GM12878 (cell line): ENCODE data around the gene PDHA1. TPM values are rescaled to one million over a fixed set of nuclear protein-coding genes. Genes with fewer than 3 reads are reported as not detected.
A peak's percentile ranks its signal among the peaks of the same experiment; 100 is the strongest.

Experiments
- ATAC-seq: fragments of 200-7000 bp; cut with Tn5 transposase; 3 replicates; pipeline ENCODE4 v1.9.1; 2020; ENCODE audit warnings: mild to moderate bottlenecking, moderate library complexity
- BruUV-seq: library from RNA; stranded (reverse); fragments of 400-500 nt; replicated peaks from 2 replicates; lab custom pipeline; 2021; lab: Mats Ljungman, UMichigan
- CTCF ChIA-PET: fragments of 300-600 bp; sonication (Branson Sonifier 250); formaldehyde crosslinking; extraction: SDS; loops from one replicate; lab custom pipeline; 2021; ENCODE audit warnings: inconsistent platforms; lab: Yijun Ruan, JAX
- POLR2A ChIA-PET: fragments of 350-600 bp; formaldehyde crosslinking; extraction: SDS; loops from one replicate; lab custom pipeline; 2021; ENCODE audit warnings: inconsistent platforms; lab: Charles Lee
- RAD21 ChIA-PET: fragments of 300-600 bp; sonication (Branson Sonifier 250); formaldehyde crosslinking; loops from one replicate; lab custom pipeline; 2023; ENCODE audit warnings: antibody characterized with exemption; ENCODE audit not compliant: unreplicated experiment; lab: Charles Lee
- SMC1A ChIA-PET: fragments of 300-600 bp; sonication (Branson Sonifier 250); formaldehyde crosslinking; loops from one replicate; lab custom pipeline; 2023; ENCODE audit not compliant: unreplicated experiment, uncharacterized antibody; lab: Charles Lee
- DNase-seq: peaks from one replicate; pipeline ENCODE4 v3.0.0-alpha.2; 2011; ENCODE audit warnings: low read depth, low spot score
- FAIRE-seq: peaks from 3 replicates; lab custom pipeline; 2011; peaks lifted over from hg19 to GRCh38; lab: Jason Lieb, UNC
- H2AFZ ChIP-seq: 2 replicates; pipeline ENCODE4 v1.6.0; 2011; ENCODE audit warnings: low read depth, low read length, control low read depth; ENCODE audit not compliant: control insufficient read depth
- H3K27ac ChIP-seq: 2 replicates; pipeline ENCODE4 v1.5.1; 2011; ENCODE audit warnings: control low read depth; ENCODE audit not compliant: control insufficient read depth, insufficient read depth
- H3K27me3 ChIP-seq, 2 experiments: replicated peaks in 1 of 2; 2 replicates each; pipeline versions ENCODE4 v1.6.0 to v1.6.1; 2011; ENCODE audit warnings: low read length in 1 of 2; ENCODE audit not compliant: control insufficient read depth in 2 of 2, insufficient read depth in 2 of 2
- H3K36me3 ChIP-seq, 2 experiments: 2 replicates each; pipeline ENCODE4 v1.5.1; 2011; ENCODE audit warnings: low read length in 1 of 2; ENCODE audit not compliant: control insufficient read depth in 2 of 2, insufficient read depth in 2 of 2
- H3K4me1 ChIP-seq: 2 replicates; pipeline ENCODE4 v1.6.1; 2011; ENCODE audit warnings: mild to moderate bottlenecking, low read length, moderate library complexity, mixed read lengths; ENCODE audit not compliant: control insufficient read depth, insufficient read depth
- H3K4me2 ChIP-seq: 2 replicates; pipeline ENCODE4 v1.6.0; 2011; ENCODE audit warnings: control low read depth; ENCODE audit not compliant: control insufficient read depth, insufficient read depth
- H3K4me3 ChIP-seq: fragments of 200-600 bp; sonication (generic); 2 replicates; pipeline ENCODE4 v1.5.1; 2016
- H3K79me2 ChIP-seq: 2 replicates; pipeline ENCODE4 v1.6.0; 2011; ENCODE audit warnings: low read length; ENCODE audit not compliant: control insufficient read depth, insufficient read depth
- H3K9ac ChIP-seq: 2 replicates; pipeline ENCODE4 v1.8.0; 2011; ENCODE audit warnings: low read length, control low read depth, mixed read lengths; ENCODE audit not compliant: control insufficient read depth, insufficient read depth
- H3K9me3 ChIP-seq: replicated peaks from 3 replicates; pipeline ENCODE4 v1.5.1; 2011; ENCODE audit warnings: mild to moderate bottlenecking, low read length; ENCODE audit not compliant: control insufficient read depth, insufficient read depth
- H4K20me1 ChIP-seq: 2 replicates; pipeline ENCODE4 v1.6.0; 2011; ENCODE audit not compliant: control insufficient read depth, insufficient read depth
- ASH2L ChIP-seq: fragments of 300-600, 200-600 bp; sonication (generic); IDR thresholded peaks from 2 replicates; pipeline ENCODE4 v1.6.1; 2017; ENCODE audit warnings: low read depth, mild to moderate bottlenecking, borderline replicate concordance
- BMI1 ChIP-seq: fragments of 450-650 bp; IDR thresholded peaks from 2 replicates; pipeline ENCODE4 v1.6.1; 2016; ENCODE audit warnings: mild to moderate bottlenecking, moderate library complexity, borderline replicate concordance
- CHD2 ChIP-seq: IDR thresholded peaks from 2 replicates; pipeline ENCODE4 v1.6.1; 2011; ENCODE audit warnings: low read depth, low read length, improper control_type of control experiment, borderline replicate concordance
- EP300 ChIP-seq, 2 experiments: fragments of 150-350 bp in 1 of 2; IDR thresholded peaks; 2 replicates each; pipeline ENCODE4 v1.6.1; 2011 to 2012; ENCODE audit warnings: low read depth in 2 of 2, low read length in 2 of 2, borderline replicate concordance in 1 of 2, improper control_type of control experiment in 1 of 2, inconsistent platforms in 1 of 2; ENCODE audit not compliant: control insufficient read depth in 1 of 2
- EZH2 ChIP-seq: IDR thresholded peaks from 2 replicates; pipeline ENCODE4 v1.6.1; 2012; ENCODE audit warnings: low read depth, mild to moderate bottlenecking, control low read depth, inconsistent platforms, low read length, borderline replicate concordance; ENCODE audit not compliant: control insufficient read depth
- FOS ChIP-seq: IDR thresholded peaks from 3 replicates; pipeline ENCODE4 v1.6.1; 2011; ENCODE audit warnings: borderline replicate concordance; ENCODE audit not compliant: insufficient read length; ENCODE audit errors: extremely low read depth
- HDGF ChIP-seq: fragments of 450-650 bp; IDR thresholded peaks from 2 replicates; pipeline ENCODE4 v1.6.1; 2016; ENCODE audit warnings: antibody characterized with exemption
- NFIC ChIP-seq: IDR thresholded peaks from 2 replicates; pipeline ENCODE4 v1.6.1; 2012; ENCODE audit warnings: low read depth, mild to moderate bottlenecking, inconsistent platforms, low read length, moderate library complexity
- NFYB ChIP-seq: IDR thresholded peaks from 2 replicates; pipeline ENCODE4 v1.6.1; 2011; ENCODE audit warnings: low read depth, mild to moderate bottlenecking, low read length, improper control_type of control experiment, moderate library complexity; ENCODE audit not compliant: insufficient read depth
- NRF1 ChIP-seq: conservative IDR thresholded peaks from 2 replicates; pipeline ENCODE4 v1.6.1; 2011; ENCODE audit warnings: mild to moderate bottlenecking, low read depth, low read length, improper control_type of control experiment
- SPI1 ChIP-seq: IDR thresholded peaks from 2 replicates; pipeline ENCODE4 v1.6.1; 2011; ENCODE audit warnings: low read depth, mild to moderate bottlenecking, low read length, moderate library complexity, borderline replicate concordance; ENCODE audit not compliant: insufficient read depth
- SREBF1 ChIP-seq: IDR thresholded peaks from 2 replicates; pipeline ENCODE4 v1.6.1; 2012; ENCODE audit warnings: mild to moderate bottlenecking, low read length
- TARDBP ChIP-seq: IDR thresholded peaks from 2 replicates; pipeline ENCODE4 v1.6.1; 2016; ENCODE audit warnings: borderline replicate concordance
- YY1 ChIP-seq: IDR thresholded peaks from 2 replicates; pipeline ENCODE4 v1.6.1; 2011; ENCODE audit warnings: low read depth, mild to moderate bottlenecking, low read length
- ZNF274 ChIP-seq: IDR thresholded peaks from one replicate; pipeline ENCODE4 v1.8.0; 2011; ENCODE audit not compliant: insufficient read length, insufficient read depth
- ZZZ3 ChIP-seq: IDR thresholded peaks from 2 replicates; pipeline ENCODE4 v1.6.1; 2011; ENCODE audit warnings: low read depth; ENCODE audit not compliant: control insufficient read depth, insufficient read length
- WGBS: methylation state at CpG from one replicate; pipeline ENCODE4 v1.1.6; 2016; ENCODE audit warnings: low lambda C conversion rate; ENCODE audit not compliant: insufficient replicate concordance, insufficient coverage; ENCODE audit errors: missing lambda C conversion rate; 5-methylcytosine and 5-hydroxymethylcytosine counted together
- in situ Hi-C: fragments of 300-500 bp; cut with MboI; formaldehyde crosslinking; loops from 9 replicates; pipeline ENCODE4 v1.14.3; 2018; ENCODE audit warnings: mixed read lengths
- intact Hi-C: fragments of 100-400 bp; cut with micrococcal nuclease; formaldehyde crosslinking; loops from one replicate; pipeline ENCODE4 v1.14.2; 2022; ENCODE audit not compliant: unreplicated experiment
- polyA plus RNA-seq, 11 experiments: library from polyadenylated mRNA; depleted of rRNA in 4 of 11; unstranded in 6 of 11; stranded (reverse) in 5 of 11; fragments of >200 nt; fragmentation: Nextera tagmentation in 4 of 11; fragmentation: Illumina TruSeq in 1 of 11; extraction: Ambion mirVana in 4 of 11; extraction: Trizol in 1 of 11; gene quantifications; 1 replicate in 1 of 11; 2 replicates in 10 of 11; pipeline versions ENCODE4 v1.2.1 to v1.2.3, GENCODE V29; 2011 to 2016; ENCODE audit warnings: inconsistent platforms in 2 of 11, missing spikeins in 2 of 11, low read depth in 1 of 11
- total RNA-seq, 4 experiments: library from RNA; depleted of rRNA in 3 of 4; stranded (reverse); fragments of >200 nt in 3 of 4; fragmentation: Illumina TruSeq in 1 of 4; extraction: Trizol in 1 of 4; gene quantifications; 2 replicates each; pipeline versions ENCODE4 v1.2.1 to v1.2.3, GENCODE V29; 2013 to 2021
- TF ChIP-seq, protein P1 (sequence below): fragments of 450-650 bp; IDR thresholded peaks from 2 replicates; pipeline ENCODE4 v1.6.1; 2017; ENCODE audit warnings: mild to moderate bottlenecking, moderate library complexity
- TF ChIP-seq, protein P2 (sequence below): fragments of 450-650 bp; IDR thresholded peaks from 2 replicates; pipeline ENCODE4 v1.6.1; 2018; ENCODE audit warnings: borderline replicate concordance, mild to moderate bottlenecking; ENCODE audit not compliant: partially characterized antibody

Gene PDHA1
- total and polyA plus RNA-seq, 10 of the 15 experiments (the other 5 are each of a cell fraction or from before 2014, with no cell fraction given): 175 to 370 (median 270) TPM

DNA sequence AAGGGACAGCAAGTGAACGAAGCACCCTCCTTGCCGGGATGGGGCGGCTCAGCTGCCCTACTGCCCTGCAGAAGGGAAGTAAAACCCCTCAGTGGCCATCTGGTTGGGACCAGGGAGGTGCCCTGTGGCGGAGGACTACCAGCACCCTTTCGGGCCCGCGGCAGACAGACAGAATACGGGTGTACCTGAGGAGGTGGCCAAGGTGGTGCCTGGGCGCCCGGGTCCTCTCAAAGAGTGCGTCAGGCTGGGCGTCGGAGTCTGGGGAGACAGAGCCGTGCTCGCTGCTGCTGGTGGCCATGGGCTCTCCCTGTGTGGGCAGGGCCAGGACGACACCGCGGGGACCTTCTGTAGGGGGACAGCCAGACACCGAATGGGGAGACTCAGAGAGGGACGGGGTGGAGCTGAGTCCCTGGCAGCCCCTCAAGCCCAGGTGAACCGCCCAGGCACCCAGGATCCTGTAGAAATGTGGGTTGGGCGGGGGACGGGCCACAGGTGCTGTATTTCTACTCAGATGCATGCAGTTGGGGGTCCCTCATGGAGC is 29.7 kb downstream of the PDHA1 start:
- Histone ChIP-seq H3K36me3 (no peaks in the 10 kb centered on the region), H3K79me2 (no peaks in the 10 kb centered on the region), H4K20me1 (no peaks in the 10 kb centered on the region), H3K4me1 (no peaks in the 10 kb centered on the region; the same call in 1 of the 2 replicates), H3K9ac (no peak overlapping the region), H3K4me2 (no peak overlapping the region), H3K4me3 (no peak overlapping the region), H3K27me3 (no peaks in the 10 kb centered on the region), H3K9me3 (no peaks in the 10 kb centered on the region; the same call in 2 of the 3 replicates), H2AFZ (no peak overlapping the region), H3K27ac (no peak overlapping the region)
- FAIRE-seq: no peak
- ChIA-PET POLR2A (no interaction called here), RAD21 (no interaction called here), SMC1A (no interaction called here), CTCF (interaction anchor here (0.6 to 1.2 kb wide), 3 partner anchors 9 to 625 kb away, joined by 3 to 4 read pairs (median 3); no protein-coding TSS in a partner anchor)
- DNase-seq: no peak
- WGBS: 36% methylated on average over 20 of the region's 23 CpGs
- BruUV-seq: no TSS peak
- intact Hi-C loops (loop anchor here (2.0 to 5.0 kb wide), 3 partner anchors 159 to 693 kb away; partner anchors contain the start of gene BCLAF3), in situ Hi-C loops (loop anchor here (5.0 to 25.0 kb wide), 2 partner anchors 514 to 699 kb away; partner anchors contain the start of gene SH3KBP1)
- ATAC-seq: peak; percentile 13; the same call in 1 of the 3 replicates
- TF ChIP-seq, protein P1, sequence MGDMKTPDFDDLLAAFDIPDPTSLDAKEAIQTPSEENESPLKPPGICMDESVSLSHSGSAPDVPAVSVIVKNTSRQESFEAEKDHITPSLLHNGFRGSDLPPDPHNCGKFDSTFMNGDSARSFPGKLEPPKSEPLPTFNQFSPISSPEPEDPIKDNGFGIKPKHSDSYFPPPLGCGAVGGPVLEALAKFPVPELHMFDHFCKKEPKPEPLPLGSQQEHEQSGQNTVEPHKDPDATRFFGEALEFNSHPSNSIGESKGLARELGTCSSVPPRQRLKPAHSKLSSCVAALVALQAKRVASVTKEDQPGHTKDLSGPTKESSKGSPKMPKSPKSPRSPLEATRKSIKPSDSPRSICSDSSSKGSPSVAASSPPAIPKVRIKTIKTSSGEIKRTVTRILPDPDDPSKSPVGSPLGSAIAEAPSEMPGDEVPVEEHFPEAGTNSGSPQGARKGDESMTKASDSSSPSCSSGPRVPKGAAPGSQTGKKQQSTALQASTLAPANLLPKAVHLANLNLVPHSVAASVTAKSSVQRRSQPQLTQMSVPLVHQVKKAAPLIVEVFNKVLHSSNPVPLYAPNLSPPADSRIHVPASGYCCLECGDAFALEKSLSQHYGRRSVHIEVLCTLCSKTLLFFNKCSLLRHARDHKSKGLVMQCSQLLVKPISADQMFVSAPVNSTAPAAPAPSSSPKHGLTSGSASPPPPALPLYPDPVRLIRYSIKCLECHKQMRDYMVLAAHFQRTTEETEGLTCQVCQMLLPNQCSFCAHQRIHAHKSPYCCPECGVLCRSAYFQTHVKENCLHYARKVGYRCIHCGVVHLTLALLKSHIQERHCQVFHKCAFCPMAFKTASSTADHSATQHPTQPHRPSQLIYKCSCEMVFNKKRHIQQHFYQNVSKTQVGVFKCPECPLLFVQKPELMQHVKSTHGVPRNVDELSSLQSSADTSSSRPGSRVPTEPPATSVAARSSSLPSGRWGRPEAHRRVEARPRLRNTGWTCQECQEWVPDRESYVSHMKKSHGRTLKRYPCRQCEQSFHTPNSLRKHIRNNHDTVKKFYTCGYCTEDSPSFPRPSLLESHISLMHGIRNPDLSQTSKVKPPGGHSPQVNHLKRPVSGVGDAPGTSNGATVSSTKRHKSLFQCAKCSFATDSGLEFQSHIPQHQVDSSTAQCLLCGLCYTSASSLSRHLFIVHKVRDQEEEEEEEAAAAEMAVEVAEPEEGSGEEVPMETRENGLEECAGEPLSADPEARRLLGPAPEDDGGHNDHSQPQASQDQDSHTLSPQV: no peak
- no peak for TF ChIP-seq BMI1
- no peak for TF ChIP-seq HDGF
- no peak for TF ChIP-seq EZH2
- TF ChIP-seq NRF1: no peak
- TF ChIP-seq ASH2L: no peak
- TF ChIP-seq ZNF274: no peak
- no peak for TF ChIP-seq NFYB
- no peak for TF ChIP-seq ZZZ3
- TF ChIP-seq YY1: no peak
- no peak for TF ChIP-seq SPI1
- TF ChIP-seq NFIC: no peak
- no peak for TF ChIP-seq SREBF1
- TF ChIP-seq, protein P2, sequence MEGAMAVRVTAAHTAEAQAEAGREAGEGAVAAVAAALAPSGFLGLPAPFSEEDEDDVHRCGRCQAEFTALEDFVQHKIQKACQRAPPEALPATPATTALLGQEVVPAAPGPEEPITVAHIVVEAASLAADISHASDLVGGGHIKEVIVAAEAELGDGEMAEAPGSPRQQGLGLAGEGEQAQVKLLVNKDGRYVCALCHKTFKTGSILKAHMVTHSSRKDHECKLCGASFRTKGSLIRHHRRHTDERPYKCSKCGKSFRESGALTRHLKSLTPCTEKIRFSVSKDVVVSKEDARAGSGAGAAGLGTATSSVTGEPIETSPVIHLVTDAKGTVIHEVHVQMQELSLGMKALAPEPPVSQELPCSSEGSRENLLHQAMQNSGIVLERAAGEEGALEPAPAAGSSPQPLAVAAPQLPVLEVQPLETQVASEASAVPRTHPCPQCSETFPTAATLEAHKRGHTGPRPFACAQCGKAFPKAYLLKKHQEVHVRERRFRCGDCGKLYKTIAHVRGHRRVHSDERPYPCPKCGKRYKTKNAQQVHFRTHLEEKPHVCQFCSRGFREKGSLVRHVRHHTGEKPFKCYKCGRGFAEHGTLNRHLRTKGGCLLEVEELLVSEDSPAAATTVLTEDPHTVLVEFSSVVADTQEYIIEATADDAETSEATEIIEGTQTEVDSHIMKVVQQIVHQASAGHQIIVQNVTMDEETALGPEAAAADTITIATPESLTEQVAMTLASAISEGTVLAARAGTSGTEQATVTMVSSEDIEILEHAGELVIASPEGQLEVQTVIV: no peak
- no peak for TF ChIP-seq FOS
- TF ChIP-seq CHD2: no peak
- TF ChIP-seq EP300 (IDR thresholded peaks at IDR 0.05; ENCODE audit: borderline replicate concordance in 1 of 2, control insufficient read depth in 1 of 2, low read depth in 2 of 2, low read length in 2 of 2): no peak
- no peak for TF ChIP-seq TARDBP
